ENCODE measurements around the gene TMEM255B.

Gene TMEM255B

GRCh38 chr13:113804017-113804702 is 45.1 kb downstream of the TMEM255B start:
- no peak overlapping the region for H3K4me3 ChIP-seq (ENCODE audit: low read depth in 1 of 2, low read length in 2 of 2)
- no peak overlapping the region for H3K9ac ChIP-seq (ENCODE audit: low read length)
- peaks cover 8% of the 10 kb centered on the region for H3K9me3 ChIP-seq (ENCODE audit: low read length)
- H3K27me3 ChIP-seq (ENCODE audit: control insufficient read depth in 1 of 2, insufficient read depth in 2 of 2, low read length in 2 of 2), result peaks cover 0 to 3% of the 10 kb centered on the region in 2 donors
- no peak overlapping the region for H3K27ac ChIP-seq (ENCODE audit: low read depth, low read length)
- H3K36me3 ChIP-seq (ENCODE audit: insufficient read depth, low read length), result no peaks in the 10 kb centered on the region
- H3K4me1 ChIP-seq (ENCODE audit: insufficient read depth, low read length), result no peaks in the 10 kb centered on the region

- no peaks in the 10 kb centered on the region for H3K4me1 ChIP-seq (ENCODE audit: insufficient read depth, low read length)
- H3K27ac ChIP-seq (ENCODE audit: low read depth, low read length), result no peak overlapping the region
- no peak overlapping the region for H3K9ac ChIP-seq (ENCODE audit: low read length)
- H3K4me3 ChIP-seq (ENCODE audit: low read depth in 1 of 2, low read length in 2 of 2), result no peak overlapping the region
- H3K27me3 ChIP-seq (ENCODE audit: control insufficient read depth in 1 of 2, insufficient read depth in 2 of 2, low read length in 2 of 2), result peaks cover 0 to 3% of the 10 kb centered on the region in 2 donors
- H3K9me3 ChIP-seq (ENCODE audit: low read length), result peaks cover 8% of the 10 kb centered on the region
- H3K36me3 ChIP-seq (ENCODE audit: insufficient read depth, low read length), result no peaks in the 10 kb centered on the region
Observed at GRCh38 chr13:113804703-113805430, 45.8 kb downstream of the TMEM255B start.

- Histone ChIP-seq H3K4me1 (ENCODE audit: insufficient read depth, low read length) (no peaks in the 10 kb centered on the region), H3K27me3 (ENCODE audit: control insufficient read depth in 1 of 2, insufficient read depth in 2 of 2, low read length in 2 of 2) (no peaks in the 10 kb centered on the region), H3K27ac (ENCODE audit: low read depth, low read length) (no peak overlapping the region), H3K36me3 (ENCODE audit: insufficient read depth, low read length) (no peaks in the 10 kb centered on the region), H3K4me3 (ENCODE audit: low read depth in 1 of 2, low read length in 2 of 2) (no peak overlapping the region), H3K9me3 (ENCODE audit: low read length) (peaks cover 8% of the 10 kb centered on the region), H3K9ac (ENCODE audit: low read length) (no peak overlapping the region)
Observed at GRCh38 chr13:113805431-113806103, 46.5 kb downstream of the TMEM255B start.

- Histone ChIP-seq H3K27me3 (ENCODE audit: control insufficient read depth in 1 of 2, insufficient read depth in 2 of 2, low read length in 2 of 2) (no peaks in the 10 kb centered on the region), H3K9me3 (ENCODE audit: low read length) (peaks cover 8% of the 10 kb centered on the region), H3K9ac (ENCODE audit: low read length) (no peak overlapping the region), H3K27ac (ENCODE audit: low read depth, low read length) (no peak overlapping the region), H3K4me1 (ENCODE audit: insufficient read depth, low read length) (no peaks in the 10 kb centered on the region), H3K36me3 (ENCODE audit: insufficient read depth, low read length) (no peaks in the 10 kb centered on the region), H3K4me3 (ENCODE audit: low read depth in 1 of 2, low read length in 2 of 2) (no peak overlapping the region)
Observed at GRCh38 chr13:113806104-113806471, 47.1 kb downstream of the TMEM255B start.

GRCh38 chr13:113806526-113806925 is 47.5 kb downstream of the TMEM255B start:
- peaks cover 8% of the 10 kb centered on the region for H3K9me3 ChIP-seq (ENCODE audit: low read length)
- H3K4me3 ChIP-seq (ENCODE audit: low read depth in 1 of 2, low read length in 2 of 2), result no peak overlapping the region
- no peaks in the 10 kb centered on the region for H3K36me3 ChIP-seq (ENCODE audit: insufficient read depth, low read length)
- no peaks in the 10 kb centered on the region for H3K4me1 ChIP-seq (ENCODE audit: insufficient read depth, low read length)
- no peak overlapping the region for H3K9ac ChIP-seq (ENCODE audit: low read length)
- H3K27ac ChIP-seq (ENCODE audit: low read depth, low read length), result no peak overlapping the region
- H3K27me3 ChIP-seq (ENCODE audit: control insufficient read depth in 1 of 2, insufficient read depth in 2 of 2, low read length in 2 of 2), result no peaks in the 10 kb centered on the region

- H3K27me3 ChIP-seq (ENCODE audit: control insufficient read depth in 1 of 2, insufficient read depth in 2 of 2, low read length in 2 of 2), result peaks cover 0 to 2% of the 10 kb centered on the region in 2 donors
- H3K27ac ChIP-seq (ENCODE audit: low read depth, low read length), result no peak overlapping the region
- H3K4me3 ChIP-seq (ENCODE audit: low read depth in 1 of 2, low read length in 2 of 2), result no peak overlapping the region
- peaks cover 8% of the 10 kb centered on the region for H3K9me3 ChIP-seq (ENCODE audit: low read length)
- H3K36me3 ChIP-seq (ENCODE audit: insufficient read depth, low read length), result no peaks in the 10 kb centered on the region
- no peaks in the 10 kb centered on the region for H3K4me1 ChIP-seq (ENCODE audit: insufficient read depth, low read length)
- no peak overlapping the region for H3K9ac ChIP-seq (ENCODE audit: low read length)
Observed at GRCh38 chr13:113808058-113808834, 49.2 kb downstream of the TMEM255B start.

- no peaks in the 10 kb centered on the region for H3K4me1 ChIP-seq (ENCODE audit: insufficient read depth, low read length)
- peaks cover 8% of the 10 kb centered on the region for H3K9me3 ChIP-seq (ENCODE audit: low read length)
- no peak overlapping the region for H3K27ac ChIP-seq (ENCODE audit: low read depth, low read length)
- peaks cover 0 to 11% of the 10 kb centered on the region in 2 donors for H3K27me3 ChIP-seq (ENCODE audit: control insufficient read depth in 1 of 2, insufficient read depth in 2 of 2, low read length in 2 of 2)
- H3K4me3 ChIP-seq (ENCODE audit: low read depth in 1 of 2, low read length in 2 of 2), result no peak overlapping the region
- H3K36me3 ChIP-seq (ENCODE audit: insufficient read depth, low read length), result no peaks in the 10 kb centered on the region
- no peak overlapping the region for H3K9ac ChIP-seq (ENCODE audit: low read length)
Observed at GRCh38 chr13:113809934-113810333, 50.9 kb downstream of the TMEM255B start.

- Histone ChIP-seq H3K36me3 (ENCODE audit: insufficient read depth, low read length) (no peaks in the 10 kb centered on the region), H3K27ac (ENCODE audit: low read depth, low read length) (no peak overlapping the region), H3K27me3 (ENCODE audit: control insufficient read depth in 1 of 2, insufficient read depth in 2 of 2, low read length in 2 of 2) (peaks cover 0 to 11% of the 10 kb centered on the region in 2 donors), H3K4me3 (ENCODE audit: low read depth in 1 of 2, low read length in 2 of 2) (no peak overlapping the region), H3K9ac (ENCODE audit: low read length) (no peak overlapping the region), H3K4me1 (ENCODE audit: insufficient read depth, low read length) (no peaks in the 10 kb centered on the region), H3K9me3 (ENCODE audit: low read length) (peaks cover 8% of the 10 kb centered on the region)
Observed at GRCh38 chr13:113810640-113811039, 51.6 kb downstream of the TMEM255B start.

- Histone ChIP-seq H3K9ac (ENCODE audit: low read length) (no peak overlapping the region), H3K36me3 (ENCODE audit: insufficient read depth, low read length) (no peaks in the 10 kb centered on the region), H3K27me3 (ENCODE audit: control insufficient read depth in 1 of 2, insufficient read depth in 2 of 2, low read length in 2 of 2) (peaks cover 0 to 11% of the 10 kb centered on the region in 2 donors), H3K27ac (ENCODE audit: low read depth, low read length) (no peak overlapping the region), H3K4me1 (ENCODE audit: insufficient read depth, low read length) (no peaks in the 10 kb centered on the region), H3K9me3 (ENCODE audit: low read length) (peaks cover 8% of the 10 kb centered on the region), H3K4me3 (ENCODE audit: low read depth in 1 of 2, low read length in 2 of 2) (no peak overlapping the region)
Observed at GRCh38 chr13:113811081-113811928, 52.3 kb downstream of the TMEM255B start.

- Histone ChIP-seq H3K27ac (ENCODE audit: low read depth, low read length) (no peak overlapping the region), H3K4me1 (ENCODE audit: insufficient read depth, low read length) (peaks cover 4% of the 10 kb centered on the region), H3K4me3 (ENCODE audit: low read depth in 1 of 2, low read length in 2 of 2) (no peak overlapping the region), H3K36me3 (ENCODE audit: insufficient read depth, low read length) (no peaks in the 10 kb centered on the region), H3K9ac (ENCODE audit: low read length) (no peak overlapping the region), H3K9me3 (ENCODE audit: low read length) (peaks cover 8% of the 10 kb centered on the region), H3K27me3 (ENCODE audit: control insufficient read depth in 1 of 2, insufficient read depth in 2 of 2, low read length in 2 of 2) (peaks cover 0 to 11% of the 10 kb centered on the region in 2 donors)
Observed at GRCh38 chr13:113812178-113813040, 53.4 kb downstream of the TMEM255B start.
